Measurements from ENCODE around the gene PLEKHA8. TPM values are rescaled to one million over a fixed set of nuclear protein-coding genes. Genes with fewer than 3 reads are reported as not detected.

The PLEKHA8 gene
- total and polyA plus RNA-seq, 2 of the 8 experiments (the other 6 are each of a cell fraction or from before 2014, with no cell fraction given) = 10.7 to 44.0 TPM

DNA sequence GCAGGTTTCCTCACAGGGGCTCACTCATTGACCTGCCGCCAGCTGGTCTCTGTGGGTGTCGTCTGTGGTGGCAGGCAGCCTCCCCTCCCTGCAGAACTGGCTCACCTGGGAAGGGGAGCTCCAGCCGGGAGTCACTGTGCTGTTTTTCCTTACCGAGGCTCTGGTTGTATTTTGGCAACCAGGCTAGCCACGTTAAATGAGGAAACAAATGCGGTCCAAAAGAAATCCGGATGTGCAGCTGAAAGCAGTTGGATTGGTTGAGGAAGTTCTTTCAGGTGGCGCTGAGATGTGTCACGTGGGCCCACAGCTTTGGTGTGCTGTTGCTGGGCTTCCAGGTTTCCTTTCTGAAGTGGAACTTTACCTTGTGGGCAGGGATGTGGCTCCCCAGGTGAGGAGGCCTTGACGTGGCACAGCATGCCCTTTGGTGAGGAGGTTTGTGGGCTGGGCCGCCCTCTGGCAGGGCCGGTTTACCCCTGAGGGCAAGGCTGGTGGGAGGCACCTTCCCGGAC lies 120.8 kb downstream of the PLEKHA8 start:
- Histone ChIP-seq H3K14ac (ENCODE audit: insufficient read length) (no peak overlapping the region), H3K79me1 (ENCODE audit: low read depth, low read length) (no peaks in the 10 kb centered on the region), H3K36me3 (ENCODE audit: control insufficient read depth in 2 of 4, insufficient read depth in 4 of 4, low read length in 3 of 4) (no peaks in the 10 kb centered on the region), H2BK15ac (ENCODE audit: low read length) (no peak overlapping the region), H3K27me3 (replicated peaks in 1 of 4; ENCODE audit: control insufficient read depth in 3 of 4, extremely low read depth in 1 of 4, insufficient read depth in 3 of 4, low read length in 3 of 4) (no peaks in the 10 kb centered on the region; a peak in 1 of 7 replicates), H2AFZ (ENCODE audit: low read length) (no peak overlapping the region), H3K56ac (replicated peaks; ENCODE audit: insufficient read length, low read depth, low read length) (no peak overlapping the region), H2BK5ac (ENCODE audit: low read depth, low read length) (no peak overlapping the region), H3K79me2 (ENCODE audit: control insufficient read depth in 1 of 2, insufficient read depth in 2 of 2, low read length in 2 of 2) (no peaks in the 10 kb centered on the region), H3K4ac (replicated peaks; ENCODE audit: insufficient read length, low read depth, low read length) (no peak overlapping the region), H3K9me3 (ENCODE audit: insufficient read depth in 2 of 2, low read depth in 1 of 2, low read length in 1 of 2) (no peaks in the 10 kb centered on the region), H2BK12ac (ENCODE audit: low read depth, low read length) (no peak overlapping the region), H3K4me1 (replicated peaks in 1 of 4; ENCODE audit: control insufficient read depth in 3 of 4, insufficient read depth in 4 of 4, low read length in 3 of 4) (peaks cover 0 to 3% (median 1%) of the 10 kb centered on the region in 4 experiments; a peak in 3 of 7 replicates), H2BK120ac (replicated peaks; ENCODE audit: low read depth, low read length) (no peak overlapping the region), H3K9ac (replicated peaks in 1 of 4; ENCODE audit: extremely low read depth in 1 of 4, low read depth in 3 of 4, low read length in 3 of 4) (no peak overlapping the region), H3K27ac (ENCODE audit: low read depth, low read length) (no peak overlapping the region), H3K4me3 (ENCODE audit: extremely low read depth in 1 of 4, insufficient read depth in 2 of 4, low read depth in 3 of 4, low read length in 4 of 4) (no peak overlapping the region), H2AK5ac (ENCODE audit: low read depth, low read length) (no peak overlapping the region), H2BK20ac (ENCODE audit: low read length) (no peak overlapping the region), H4K5ac (ENCODE audit: insufficient read length, low read depth, low read length) (no peak overlapping the region), H4K8ac (ENCODE audit: extremely low read depth, insufficient read depth, low read length) (no peak overlapping the region), H3K4me2 (ENCODE audit: insufficient read depth in 1 of 2, low read depth in 2 of 2, low read length in 2 of 2) (no peak overlapping the region), H4K91ac (replicated peaks; ENCODE audit: insufficient read length, low read length) (no peak overlapping the region), H4K20me1 (replicated peaks in 1 of 2; ENCODE audit: control insufficient read depth in 1 of 2, insufficient read depth in 2 of 2, low read length in 2 of 2) (no peaks in the 10 kb centered on the region), H3K18ac (ENCODE audit: extremely low read depth, low read length) (no peak overlapping the region), H3K23ac (ENCODE audit: insufficient read length) (no peak overlapping the region), H3K23me2 (ENCODE audit: low read depth, low read length) (no peaks in the 10 kb centered on the region)
- FAIRE-seq = no peak
- 81% methylated on average over 13 of the region's 13 CpGs; no CpG with 5 or more reads in 1 of the 2 experiments for WGBS, 2 experiments (ENCODE audit: extremely low coverage in 1 of 2, insufficient coverage in 1 of 2, insufficient read length in 1 of 2, insufficient replicate concordance in 2 of 2, low coverage in 1 of 2, low lambda C conversion rate in 2 of 2, missing lambda C conversion rate in 1 of 2)
- no peak for DNase-seq (ENCODE audit: low read depth in 1 of 2, low spot score in 2 of 2)
- ChIA-PET CTCF (ENCODE audit: partially characterized antibody) (interaction anchor here (0.6 to 0.9 kb wide), 2 partner anchors 127 to 223 kb away, joined by 3 read pairs; no protein-coding TSS in a partner anchor), POLR2A (ENCODE audit: partially characterized antibody) (interaction anchor here (1.0 kb wide), 1 partner anchor 14 kb away, joined by 4 read pairs; no protein-coding TSS in a partner anchor)
- no peak for TF ChIP-seq SUZ12 (IDR thresholded peaks at IDR 0.05; ENCODE audit: low read length)
- no peak for TF ChIP-seq SP4 (IDR thresholded peaks at IDR 0.05; ENCODE audit: low read length)
- no peak for TF ChIP-seq RFX5 (IDR thresholded peaks at IDR 0.05; ENCODE audit: borderline replicate concordance, low read depth, low read length)
- no peak for TF ChIP-seq POU5F1 (IDR thresholded peaks at IDR 0.05; ENCODE audit: low read depth, low read length)
- TF ChIP-seq RAD21 (IDR thresholded peaks at IDR 0.05 in 1 of 2, conservative IDR thresholded peaks at IDR 0.05 in 1 of 2; ENCODE audit: low read depth in 2 of 2, low read length in 2 of 2) = no peak
